GM18909 (cell line): ENCODE measurements around the gene PPM1G.
"Not testable (repeated sequence)": the region's sequence is repeated elsewhere in the genome, so short reads cannot be mapped to it uniquely, and the experiment has no call there.

Experiments used
- ATAC-seq: cut with Tn5 transposase; IDR thresholded peaks from one replicate; pipeline ENCODE4 v1.9.1; 2021; ENCODE audit warnings: mild to moderate bottlenecking; ENCODE audit not compliant: unreplicated experiment, poor library complexity

Gene PPM1G

GRCh38 chr2:27376151-27376865 lies 33.1 kb downstream of the PPM1G start:
- ATAC-seq = no peak

DNA sequence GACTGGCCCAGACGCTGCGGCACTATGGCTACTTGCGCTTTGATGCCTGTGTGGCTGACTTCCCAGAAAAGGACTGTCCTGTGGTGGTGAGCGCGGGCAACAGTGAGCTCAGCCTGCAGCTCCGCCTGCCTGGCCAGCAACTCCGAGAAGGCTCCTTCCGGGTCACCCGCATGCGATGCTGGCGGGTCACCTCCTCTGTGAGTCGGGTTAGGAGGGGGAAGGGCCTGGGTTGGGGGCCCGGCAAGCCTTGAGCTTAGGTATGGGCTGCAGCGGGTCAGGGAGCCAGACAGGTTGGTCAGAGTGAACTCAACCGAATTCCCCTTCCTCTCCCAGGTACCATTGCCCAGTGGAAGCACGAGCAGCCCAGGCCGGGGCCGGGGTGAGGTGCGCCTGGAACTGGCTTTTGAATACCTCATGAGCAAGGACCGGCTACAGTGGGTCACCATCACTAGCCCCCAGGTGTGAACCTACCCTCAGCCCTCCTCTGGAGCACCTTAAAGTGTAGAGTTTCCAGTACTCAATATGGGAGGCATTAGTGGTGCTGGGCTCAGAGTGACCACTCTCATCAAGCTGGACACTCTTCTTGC lies 33.8 kb downstream of the PPM1G start:
- no peak for ATAC-seq

- ATAC-seq = no peak
These were observed 35.8 kb downstream of the PPM1G start for GRCh38 chr2:27373567-27373966.

GRCh38 chr2:27372937-27373336 lies 36.5 kb downstream of the PPM1G start:
- no peak for ATAC-seq

DNA sequence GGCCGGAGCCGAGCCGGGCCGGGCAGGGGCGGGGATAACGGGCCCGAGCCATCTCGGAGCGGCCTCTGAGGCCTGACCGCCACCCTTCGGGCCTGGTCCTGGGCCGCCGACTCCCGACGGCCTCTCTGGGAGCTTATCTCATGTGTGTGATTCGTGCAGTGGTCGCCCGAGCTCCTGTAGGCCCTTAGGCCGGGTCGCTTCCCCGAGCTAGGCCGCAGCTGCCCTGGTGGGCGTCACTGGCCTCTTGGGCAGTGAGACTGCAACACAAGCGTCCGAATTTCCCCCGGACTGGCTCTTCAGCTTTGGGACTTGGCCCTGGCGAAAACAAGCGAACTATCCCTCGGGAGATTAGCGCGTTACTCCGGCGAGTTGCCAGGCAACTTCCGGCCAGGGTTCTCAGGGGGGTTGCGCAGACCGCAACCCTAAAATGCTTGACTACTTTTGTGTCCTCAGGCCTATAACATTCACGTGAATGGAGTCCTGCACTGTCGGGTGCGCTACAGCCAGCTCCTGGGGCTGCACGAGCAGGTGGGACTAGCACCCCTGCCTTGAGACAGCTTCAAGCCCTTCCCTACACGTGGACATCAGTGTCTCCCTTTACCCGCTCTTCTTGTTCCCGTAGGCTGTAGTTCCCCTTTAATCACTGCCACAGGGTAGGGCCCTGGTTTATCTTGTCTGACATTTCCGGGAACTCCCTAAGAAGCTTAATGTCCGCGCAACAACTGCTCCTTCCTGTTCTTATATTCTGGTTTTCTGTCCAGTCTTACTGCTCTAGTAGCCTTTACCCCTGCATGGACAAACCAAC lies 38.4 kb downstream of the PPM1G start:
- peak; percentile 16 for ATAC-seq

- peak; percentile 92 for ATAC-seq
These were observed 39.2 kb downstream of the PPM1G start, which contains the start of the genes EIF2B4 and SNX17 for GRCh38 chr2:27370026-27370815. TSS of gene EIF2B4 (minus strand) at chr2:27370338. CDS start at chr2:27370314, 24 bp downstream. TSS of gene SNX17 (plus strand) at chr2:27370616. CDS start at chr2:27370744, 128 bp downstream.

GRCh38 chr2:27369471-27370025 lies 39.8 kb downstream of the PPM1G start:
- no peak for ATAC-seq

- no peak for ATAC-seq
These were observed 45.5 kb downstream of the PPM1G start for GRCh38 chr2:27363933-27364332.

- ATAC-seq = no peak
These were observed 46.5 kb downstream of the PPM1G start for GRCh38 chr2:27362678-27363420.

DNA sequence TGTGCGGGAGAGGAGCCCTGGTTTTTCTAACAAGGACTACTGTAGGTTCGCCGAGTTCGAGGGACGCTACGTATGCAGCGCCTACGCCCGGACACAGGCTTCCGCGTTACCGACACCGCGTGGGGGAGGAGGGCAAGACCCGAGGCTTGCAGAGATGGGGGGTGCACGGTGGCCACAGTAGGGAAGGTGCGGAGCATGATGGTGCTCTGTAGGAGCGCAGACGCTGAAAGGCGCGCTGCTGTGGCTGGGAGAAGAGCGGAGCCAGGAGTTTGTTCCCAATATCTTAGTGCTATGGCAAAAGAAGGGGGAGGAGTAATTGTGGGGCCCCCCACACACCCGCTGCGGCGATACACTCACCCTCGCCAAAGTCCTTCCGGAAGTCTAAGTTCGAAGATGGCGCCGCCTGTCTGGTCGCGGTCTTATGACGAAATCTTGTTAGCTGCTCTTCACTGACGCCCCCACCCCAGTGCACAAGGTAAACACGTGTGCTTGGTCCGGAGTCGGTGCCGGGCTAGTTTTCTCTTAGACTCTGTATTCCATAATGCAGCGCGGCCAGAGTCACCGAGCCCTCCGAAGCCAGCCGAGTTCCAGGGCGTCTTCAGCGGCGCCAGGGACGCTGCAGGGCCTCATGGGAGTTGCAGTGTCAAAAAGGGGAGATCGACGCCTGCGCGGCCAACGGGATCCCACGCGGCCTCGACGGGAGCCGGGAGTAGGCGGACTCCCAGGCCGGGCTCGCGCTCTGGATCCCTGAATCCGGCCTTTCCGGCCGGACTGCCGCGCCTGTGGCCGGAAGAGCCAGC lies 52.8 kb downstream of the PPM1G start, which contains the start of gene GTF3C2:
Gene GTF3C2 (minus strand): TSS at position 383 of the 800 bp plus-strand sequence. CDS start 13,210 bp downstream, outside the sequence.
- ATAC-seq = peak; percentile 89

DNA sequence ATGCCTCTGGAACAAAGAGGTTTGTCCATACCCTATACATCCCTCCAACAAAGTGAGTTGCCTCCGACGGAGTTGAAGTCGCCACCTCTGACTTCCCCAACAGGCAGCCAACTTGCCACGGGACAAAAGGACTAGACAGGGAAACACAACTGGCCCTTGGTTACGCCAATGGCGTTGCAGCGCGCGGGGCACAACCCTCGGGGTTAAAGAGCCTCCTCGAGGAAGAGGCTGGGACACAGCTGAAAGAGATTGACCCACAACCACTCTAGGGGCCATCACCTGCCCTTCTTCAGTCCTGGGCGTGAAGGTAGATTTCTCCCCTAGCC lies 53.4 kb downstream of the PPM1G start:
- ATAC-seq = peak; percentile 36

GRCh38 chr2:27354597-27354927 lies 54.8 kb downstream of the PPM1G start:
- ATAC-seq = no peak

DNA sequence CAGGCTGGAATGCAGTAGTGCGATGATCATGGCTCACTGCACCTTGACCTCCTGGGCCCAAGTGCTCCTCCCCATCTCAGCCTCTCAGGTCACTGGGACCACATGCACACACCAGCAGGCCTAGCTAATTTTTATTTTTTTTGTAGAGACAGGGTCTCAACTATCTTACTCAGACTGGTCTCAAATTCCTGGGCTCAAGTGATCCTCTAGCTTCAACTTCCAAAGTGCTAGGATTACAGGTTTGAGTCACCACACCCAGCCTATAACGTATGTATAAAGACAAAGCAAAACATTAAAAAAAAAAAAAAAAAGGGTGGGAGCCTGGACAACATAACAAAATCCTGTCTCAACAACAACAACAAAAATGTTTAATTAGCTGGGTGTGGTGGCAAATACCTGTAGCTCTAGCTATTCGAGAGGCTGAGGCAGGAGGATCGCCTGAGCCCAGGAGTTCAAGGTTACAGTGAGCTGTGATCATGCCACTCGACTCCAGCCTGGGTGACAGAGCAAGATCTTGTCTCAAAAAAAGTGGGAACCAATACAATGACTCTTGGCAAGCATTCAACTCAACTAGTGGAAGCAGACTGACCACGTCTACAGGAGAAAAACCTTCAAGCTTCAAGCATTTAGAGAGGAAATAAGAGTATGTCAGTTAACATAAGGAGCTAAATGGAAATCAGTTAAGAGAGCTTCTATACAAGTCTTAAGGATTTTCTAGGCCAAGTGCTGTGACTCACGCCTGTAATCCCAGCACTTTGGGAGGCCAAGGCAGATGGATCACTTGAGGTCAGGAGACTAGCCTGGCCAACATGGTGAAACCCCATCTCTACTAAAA lies 55.4 kb downstream of the PPM1G start:
- no peak for ATAC-seq

- ATAC-seq = not testable (repeated sequence)
These were observed 56.0 kb downstream of the PPM1G start for GRCh38 chr2:27353386-27353761.

GRCh38 chr2:27351802-27352598 lies 57.4 kb downstream of the PPM1G start:
- ATAC-seq = no peak

DNA sequence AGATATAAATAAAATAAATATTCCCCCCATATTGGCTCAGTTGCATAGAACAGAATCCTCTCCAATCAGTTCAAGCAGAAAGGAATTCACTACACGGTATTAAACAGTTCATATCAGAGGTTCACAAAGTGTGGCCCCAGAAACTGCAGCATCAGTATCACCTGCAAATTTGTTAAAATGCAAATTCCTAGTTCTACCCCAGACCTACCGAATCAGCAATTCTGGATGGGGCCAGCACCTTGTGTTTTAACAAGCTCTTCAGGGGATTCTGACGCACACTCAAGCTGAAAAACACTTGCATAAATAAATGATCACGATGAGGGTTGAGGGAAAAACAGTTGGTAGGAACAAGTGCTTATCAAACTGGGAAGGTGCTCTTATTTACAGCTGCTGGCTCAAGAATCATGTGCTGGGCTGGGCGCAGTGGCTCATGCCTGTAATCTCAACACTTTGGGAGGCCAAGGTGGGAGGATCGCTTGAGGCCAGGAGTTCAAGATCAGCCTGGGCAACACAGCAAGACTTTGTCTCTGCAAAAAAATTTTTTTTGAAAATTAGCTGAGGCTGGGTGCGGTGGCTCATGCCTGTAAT lies 59.2 kb downstream of the PPM1G start:
- no peak for ATAC-seq

DNA sequence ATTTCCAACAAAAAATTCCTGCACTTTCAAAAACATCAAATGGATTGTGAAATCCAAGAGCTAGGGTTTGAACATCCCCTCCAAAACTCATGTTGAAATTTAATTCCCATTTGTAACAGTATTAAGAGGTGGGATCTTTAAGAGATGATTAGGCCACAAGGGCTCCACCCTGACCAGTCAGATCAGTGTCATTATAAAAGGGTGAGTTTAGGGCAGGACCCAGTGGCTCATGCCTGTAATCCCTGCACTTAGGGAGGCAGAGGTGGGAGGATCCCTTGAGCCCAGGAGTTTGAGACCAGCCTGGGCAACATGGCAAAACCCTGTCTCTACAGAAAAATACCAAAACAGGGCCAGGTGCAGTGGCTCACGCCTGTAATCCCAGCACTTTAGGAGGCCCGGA lies 61.8 kb downstream of the PPM1G start:
- ATAC-seq = no peak
